ENCODE measurements around the gene JOSD2. TPM values are rescaled to one million over a fixed set of nuclear protein-coding genes. Genes with fewer than 3 reads are reported as not detected.

JOSD2 gene
- total RNA-seq, 1 donor from 2014 or later: 18.9 TPM

DNA sequence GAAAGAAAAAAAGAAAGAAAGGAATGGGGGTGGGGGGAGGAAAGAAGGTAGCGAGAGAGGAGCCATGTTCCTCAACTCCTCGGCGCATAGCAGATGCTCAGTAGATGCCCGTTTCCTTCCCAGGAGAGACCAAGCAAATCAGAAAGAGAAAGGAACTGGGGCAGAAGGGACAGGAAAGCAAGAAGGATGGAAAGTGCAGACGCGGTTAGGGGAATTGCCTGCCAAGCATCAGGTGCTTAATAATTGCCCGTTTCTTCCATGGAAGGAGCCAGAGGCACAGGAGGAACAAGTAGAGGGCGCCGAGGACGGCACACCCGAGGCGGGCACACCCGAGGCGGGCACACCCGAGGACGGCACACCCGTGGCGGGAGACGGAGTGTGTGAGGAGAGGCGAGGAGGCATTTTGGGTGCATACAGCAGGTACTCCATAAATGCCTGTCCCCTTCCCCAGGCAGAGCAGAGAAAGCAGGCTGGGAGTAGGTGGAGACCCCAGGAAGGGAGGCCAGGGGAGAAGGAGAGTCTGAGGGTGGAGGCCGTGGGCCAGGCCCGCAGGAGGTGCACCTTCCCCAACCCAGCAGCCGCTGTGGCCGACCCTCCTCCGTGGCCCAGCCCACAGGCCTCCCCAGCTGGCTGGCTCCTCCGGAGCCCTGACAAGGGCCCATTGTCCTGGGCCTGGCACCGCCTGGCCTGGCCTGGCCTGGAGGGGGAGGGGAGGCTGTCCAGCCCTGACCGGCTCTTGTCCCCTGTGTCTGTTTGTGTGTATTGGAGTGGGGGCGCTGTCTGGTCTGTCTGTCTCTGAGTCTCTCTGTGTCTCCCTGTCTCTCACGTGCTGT is 14.6 kb downstream of the JOSD2 start:
- DNase-seq (ENCODE audit: low read depth in 2 of 2): no peak

DNA sequence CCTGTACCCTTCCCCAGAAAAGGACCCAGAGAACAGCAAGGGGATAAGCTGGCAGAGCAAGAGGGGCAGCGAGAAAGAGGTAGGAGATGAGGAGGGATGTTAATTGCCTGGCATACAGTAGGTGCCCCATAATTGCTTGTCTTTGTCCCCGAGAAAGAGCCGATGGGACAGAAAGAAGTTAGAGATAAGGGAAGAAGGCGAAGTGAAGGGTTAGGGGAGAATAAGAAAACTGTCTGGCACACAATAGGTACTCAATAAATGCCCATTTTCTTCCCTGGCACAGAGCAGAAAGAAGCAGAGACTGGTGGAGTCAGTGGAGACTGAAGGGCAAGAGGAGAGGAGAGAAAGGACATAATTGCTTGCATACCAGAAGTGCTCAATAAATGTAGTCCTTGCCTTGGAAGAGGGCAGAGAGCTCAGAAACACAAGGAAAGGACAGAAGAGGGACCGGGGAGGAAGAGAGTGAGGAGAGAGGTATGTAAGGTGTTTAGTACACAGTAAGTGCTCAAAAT is 15.9 kb downstream of the JOSD2 start:
- DNase-seq (ENCODE audit: low read depth in 2 of 2): no peak

DNA sequence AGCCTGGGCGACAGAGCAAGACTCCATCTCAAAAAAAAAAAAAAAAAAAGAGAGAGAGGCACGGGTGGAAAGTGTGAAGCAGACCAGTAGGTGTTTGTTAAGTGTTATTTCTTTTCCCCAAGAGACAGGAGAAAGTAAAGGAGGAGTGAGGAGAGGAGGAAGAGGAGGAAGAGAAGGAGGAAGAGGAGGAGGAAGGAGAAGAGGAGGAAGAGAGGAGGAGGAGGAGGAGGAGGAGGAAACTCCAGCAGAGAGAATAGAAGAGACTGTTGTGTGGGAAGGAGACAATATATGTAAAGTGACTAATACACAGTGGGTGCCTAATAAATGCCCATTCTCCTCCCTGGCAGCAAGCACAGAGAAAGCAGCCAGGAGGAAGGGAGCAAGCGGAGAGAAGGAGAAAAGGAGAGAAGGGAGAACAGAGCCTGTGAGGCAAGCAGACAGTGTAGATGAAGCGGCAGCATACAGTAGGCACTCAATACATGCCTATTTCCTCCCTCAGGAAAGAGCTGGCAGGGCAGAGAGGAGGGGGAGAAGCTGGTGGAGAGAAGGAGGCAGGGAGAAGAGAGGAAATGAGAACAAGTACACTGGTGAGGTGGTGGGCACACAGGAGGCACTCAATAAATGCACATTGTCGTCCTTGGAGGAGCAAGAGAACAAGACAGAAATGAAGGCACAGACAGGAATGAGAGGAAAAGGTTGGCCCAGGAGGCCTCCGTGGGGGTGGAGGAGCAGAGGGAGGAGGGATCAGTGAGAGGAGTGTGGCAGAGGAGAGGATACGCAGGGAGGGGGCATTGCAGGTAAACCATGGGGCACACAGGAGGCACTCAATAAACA is 16.6 kb downstream of the JOSD2 start:
- no peak for DNase-seq (ENCODE audit: low read depth in 2 of 2)

DNA sequence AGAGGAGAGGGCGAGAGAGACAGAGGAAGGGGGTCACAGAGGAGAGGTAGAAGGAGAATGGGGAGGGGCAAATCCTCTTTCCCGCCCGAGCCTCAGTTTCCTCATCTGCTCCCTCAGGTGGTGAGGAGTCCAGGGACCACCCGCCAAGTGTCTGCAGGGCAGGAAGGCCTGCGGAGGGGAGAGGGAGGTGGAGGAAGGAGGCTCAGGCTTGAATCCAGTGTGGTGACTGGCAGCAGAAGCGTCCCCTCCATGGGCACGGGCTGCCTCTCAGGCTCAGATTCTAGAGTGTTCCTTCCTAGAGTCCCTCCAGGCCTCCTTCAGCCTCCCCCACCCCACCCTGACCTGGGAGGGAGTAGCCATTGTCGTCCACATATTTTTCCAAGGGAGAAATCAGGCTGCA is 17.8 kb downstream of the JOSD2 start:
- DNase-seq (ENCODE audit: low read depth in 2 of 2): no peak

DNA sequence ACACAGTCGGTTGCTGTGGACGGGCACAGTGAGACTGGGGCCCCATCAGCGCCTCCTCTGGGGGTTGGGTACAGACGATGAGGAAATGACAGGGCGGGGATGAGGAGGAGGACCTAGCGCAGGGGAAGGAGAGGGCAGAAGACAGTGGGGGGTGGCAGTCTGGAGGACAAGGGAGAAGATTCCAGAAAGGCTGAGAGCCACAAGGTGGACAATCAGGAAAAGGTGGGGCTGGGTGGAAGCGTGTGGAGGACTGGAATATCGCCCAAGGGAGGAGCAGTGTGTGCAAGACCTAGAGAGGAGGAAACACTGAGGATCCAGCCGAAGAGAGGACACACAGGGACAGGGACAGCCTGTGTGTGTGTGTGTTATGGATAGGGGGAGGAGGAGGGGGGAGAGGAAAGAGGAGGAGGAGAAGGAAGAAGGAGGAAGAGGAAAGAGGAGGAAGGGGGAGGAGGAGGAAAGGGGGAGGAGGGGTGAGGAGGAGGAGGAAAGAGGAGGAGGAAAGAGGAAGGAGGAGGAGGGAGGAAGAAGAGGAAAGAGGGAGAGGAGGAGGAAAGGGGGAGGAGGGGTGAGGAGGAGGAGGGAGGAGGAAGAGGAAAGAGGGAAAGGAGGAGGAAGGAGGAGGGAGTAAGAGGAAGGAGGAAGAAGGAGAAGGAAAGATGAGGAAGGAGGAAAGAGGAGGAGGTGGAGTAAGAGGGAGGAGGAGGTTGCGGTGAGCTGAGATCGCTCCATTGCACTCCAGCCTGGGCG is 18.5 kb downstream of the JOSD2 start:
- DNase-seq (ENCODE audit: low read depth in 2 of 2): no peak

DNA sequence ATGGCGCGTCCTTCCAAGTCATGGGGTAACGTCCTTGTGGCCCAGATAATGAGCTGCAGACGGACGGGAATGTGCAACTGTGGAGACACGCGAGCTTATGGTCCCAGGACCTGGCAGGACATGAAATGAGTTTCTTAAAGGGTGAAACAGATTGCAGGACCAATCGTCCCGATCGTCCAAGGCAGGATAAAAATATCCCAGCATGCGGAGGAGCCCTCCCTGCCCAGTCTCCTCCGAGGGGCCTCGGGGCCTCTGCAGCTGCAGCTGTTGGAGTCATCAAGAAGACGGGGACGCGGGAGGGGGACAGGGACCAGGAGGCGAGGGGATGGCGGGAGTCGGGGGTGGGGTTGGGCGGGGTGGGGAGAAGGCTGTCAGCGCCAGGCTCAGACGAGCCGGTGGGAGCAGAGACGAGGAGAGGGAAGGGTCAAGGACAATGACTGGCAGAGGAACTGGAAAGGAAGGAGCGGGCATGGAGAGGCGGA is 20.0 kb downstream of the JOSD2 start:
- no peak for DNase-seq (ENCODE audit: low read depth in 2 of 2)

DNA sequence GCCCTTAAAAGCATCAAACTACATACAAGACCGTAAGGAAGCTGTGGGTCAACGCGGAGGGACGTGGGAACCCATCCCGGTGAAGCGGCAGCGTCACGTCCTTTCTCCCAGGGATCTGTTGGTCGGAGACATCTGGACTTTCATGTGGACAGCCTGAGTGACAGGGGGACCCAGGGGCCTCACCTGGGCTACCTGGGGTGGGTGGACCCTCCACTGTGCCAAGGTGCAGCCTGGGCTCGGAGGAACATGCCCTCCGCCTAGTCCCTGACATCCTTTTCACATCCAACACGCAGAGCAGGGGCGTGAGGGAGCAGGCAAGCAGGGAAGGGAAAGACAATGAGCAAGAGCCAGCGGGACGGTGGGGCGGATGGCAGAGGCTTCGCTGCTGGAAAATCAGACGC is 20.6 kb downstream of the JOSD2 start:
- no peak for DNase-seq (ENCODE audit: low read depth in 2 of 2)

DNA sequence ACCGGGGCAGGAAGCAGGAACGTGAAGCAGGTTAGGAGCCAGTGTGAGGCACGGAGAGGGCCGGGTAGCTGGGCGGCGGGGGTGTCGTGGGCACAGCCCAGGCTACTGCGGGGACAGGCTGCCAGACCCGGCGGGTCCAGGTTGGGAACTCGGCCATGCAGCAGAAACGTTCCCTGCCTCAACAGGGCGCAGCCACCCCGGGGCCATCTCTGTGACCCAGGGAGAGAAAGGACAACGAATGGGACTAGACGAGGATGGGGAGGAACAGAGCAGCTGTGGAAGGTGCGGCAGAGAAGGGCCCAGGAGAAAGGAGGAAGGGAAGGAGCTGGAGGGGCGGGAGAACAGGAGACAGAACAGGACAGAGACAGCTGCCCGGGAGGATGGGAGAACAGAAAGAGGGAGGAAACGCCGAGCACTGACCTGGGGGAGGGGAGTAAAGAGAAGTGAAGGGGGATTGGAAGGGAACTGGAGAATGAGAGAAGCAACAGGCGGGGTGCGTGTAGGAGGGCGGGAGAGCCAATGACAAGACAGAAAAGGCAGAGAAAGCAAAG is 21.5 kb downstream of the JOSD2 start:
- DNase-seq (ENCODE audit: low read depth in 2 of 2): no peak

DNA sequence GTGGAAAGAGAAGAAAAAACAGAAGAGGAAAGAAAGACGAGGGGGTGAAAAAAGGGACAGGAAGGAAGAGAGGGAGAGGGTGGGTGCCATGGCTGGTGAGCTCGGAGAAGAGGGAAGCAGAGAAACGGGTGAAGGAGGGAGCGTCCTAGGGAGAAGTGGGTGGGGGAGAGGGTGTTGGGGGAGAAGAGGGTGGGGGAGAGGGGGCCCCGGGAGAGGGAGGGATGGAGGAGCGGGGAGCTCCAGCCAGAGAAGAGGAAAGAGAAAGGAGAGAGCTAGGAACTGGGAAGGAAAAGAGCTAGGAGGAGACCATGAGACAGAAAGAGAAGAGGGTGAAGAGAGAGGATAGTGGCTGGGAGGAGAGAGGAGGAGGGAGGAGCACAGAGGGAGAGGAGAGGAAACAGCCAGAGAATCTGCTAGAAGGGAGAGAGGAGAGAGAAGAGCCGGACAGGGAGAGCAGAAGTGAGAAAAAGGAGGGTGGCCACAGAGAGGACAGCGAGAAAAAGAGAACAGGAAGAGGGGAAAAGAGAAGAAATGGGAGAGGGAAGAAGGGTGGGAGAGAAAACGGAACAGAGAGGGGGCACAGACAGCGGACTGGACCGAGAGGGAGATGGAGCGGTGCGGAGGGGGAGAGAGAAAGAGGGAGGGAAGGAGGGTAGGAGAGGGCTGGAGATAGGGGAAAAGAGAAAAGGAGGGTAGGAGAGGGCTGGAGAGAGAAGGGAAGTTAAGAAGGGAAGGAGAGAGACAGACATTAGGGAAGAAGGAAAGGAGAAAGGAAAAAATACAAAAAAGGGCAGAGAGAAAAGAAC is 22.4 kb downstream of the JOSD2 start:
- DNase-seq (ENCODE audit: low read depth in 2 of 2): no peak

DNA sequence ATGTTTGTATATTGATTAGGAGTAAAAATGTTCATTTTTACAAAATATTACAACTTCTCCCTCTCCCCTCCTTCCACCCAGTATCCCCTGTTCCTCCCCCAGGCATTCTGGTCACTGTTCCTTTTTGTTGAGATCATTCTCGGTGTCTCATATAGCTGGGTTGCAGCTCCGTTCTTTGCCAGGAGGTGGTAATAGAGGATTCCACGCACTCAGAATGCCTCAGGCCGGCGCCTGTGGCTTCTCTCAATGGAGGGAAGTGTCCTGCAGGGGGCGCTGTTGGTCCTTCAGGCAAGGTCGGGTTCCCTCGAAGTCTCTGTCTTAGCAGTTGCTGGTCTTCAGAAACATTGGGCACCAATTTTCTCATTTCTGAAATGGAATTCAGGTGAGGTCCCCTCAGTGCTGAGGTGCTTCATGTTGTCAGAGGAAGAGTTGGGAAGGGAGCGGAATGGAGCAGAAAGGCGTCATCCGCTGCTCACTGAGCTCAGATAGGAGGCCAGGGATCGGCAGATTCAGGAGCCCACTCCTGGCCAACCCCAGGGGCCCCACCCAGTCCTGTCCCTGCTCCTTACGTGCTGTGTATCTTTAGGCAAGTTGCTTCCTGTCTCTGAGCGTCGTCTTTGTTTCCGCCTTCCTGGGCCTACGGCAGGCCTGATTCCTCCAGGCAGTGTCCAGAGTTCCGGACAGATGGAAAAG is 24.0 kb downstream of the JOSD2 start:
- peak; percentile 12 to 37 for DNase-seq (ENCODE audit: low read depth in 2 of 2)

DNA sequence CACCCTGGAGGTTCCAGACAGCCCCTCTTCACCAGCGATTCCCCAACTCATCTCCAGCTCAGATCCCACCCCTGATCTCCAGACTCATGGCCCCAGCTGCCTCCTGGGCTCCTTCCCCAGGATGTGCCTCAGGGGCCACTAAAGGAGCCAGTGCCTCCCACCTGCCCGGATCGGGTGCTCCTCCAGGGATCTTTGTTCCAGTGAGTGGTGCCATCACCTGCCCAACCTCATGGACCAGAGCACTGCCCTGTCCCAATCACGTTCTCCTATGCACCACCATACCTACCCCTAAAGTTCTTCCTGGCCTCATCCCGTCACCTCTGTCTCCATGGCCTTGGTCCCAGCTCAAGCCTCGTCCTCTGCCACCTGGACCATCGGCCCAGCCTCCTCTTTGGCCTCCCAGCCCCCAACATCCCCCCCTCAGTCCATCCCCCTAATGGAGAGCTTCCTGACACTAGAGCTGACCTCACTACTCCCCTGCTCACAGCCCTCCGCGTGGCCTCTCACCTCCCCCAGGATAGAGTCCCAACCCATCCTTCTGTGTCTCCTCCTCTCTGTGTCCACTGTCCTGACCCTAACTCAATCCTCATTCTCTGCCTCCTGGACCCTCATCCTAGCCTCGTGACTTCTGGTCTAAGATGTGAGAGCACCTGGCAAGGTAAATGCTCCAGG is 25.6 kb downstream of the JOSD2 start:
- DNase-seq (ENCODE audit: low read depth in 2 of 2): no peak

DNA sequence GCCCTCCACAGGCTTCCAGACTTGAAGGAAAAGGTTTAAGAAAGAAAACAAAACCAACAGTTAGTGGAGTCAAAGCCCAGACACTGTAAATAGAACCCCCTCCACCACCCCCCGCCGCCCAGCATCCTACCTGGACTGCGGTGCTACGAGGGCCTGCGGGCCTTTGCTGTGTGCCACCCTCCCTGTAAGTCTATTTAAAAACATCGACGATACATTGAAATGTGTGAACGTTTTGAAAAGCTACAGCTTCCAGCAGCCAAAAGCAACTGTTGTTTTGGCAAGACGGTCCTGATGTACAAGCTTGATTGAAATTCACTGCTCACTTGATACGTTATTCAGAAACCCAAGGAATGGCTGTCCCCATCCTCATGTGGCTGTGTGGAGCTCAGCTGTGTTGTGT is 28.1 kb downstream of the JOSD2 start:
- no peak for DNase-seq (ENCODE audit: low read depth in 2 of 2)

DNA sequence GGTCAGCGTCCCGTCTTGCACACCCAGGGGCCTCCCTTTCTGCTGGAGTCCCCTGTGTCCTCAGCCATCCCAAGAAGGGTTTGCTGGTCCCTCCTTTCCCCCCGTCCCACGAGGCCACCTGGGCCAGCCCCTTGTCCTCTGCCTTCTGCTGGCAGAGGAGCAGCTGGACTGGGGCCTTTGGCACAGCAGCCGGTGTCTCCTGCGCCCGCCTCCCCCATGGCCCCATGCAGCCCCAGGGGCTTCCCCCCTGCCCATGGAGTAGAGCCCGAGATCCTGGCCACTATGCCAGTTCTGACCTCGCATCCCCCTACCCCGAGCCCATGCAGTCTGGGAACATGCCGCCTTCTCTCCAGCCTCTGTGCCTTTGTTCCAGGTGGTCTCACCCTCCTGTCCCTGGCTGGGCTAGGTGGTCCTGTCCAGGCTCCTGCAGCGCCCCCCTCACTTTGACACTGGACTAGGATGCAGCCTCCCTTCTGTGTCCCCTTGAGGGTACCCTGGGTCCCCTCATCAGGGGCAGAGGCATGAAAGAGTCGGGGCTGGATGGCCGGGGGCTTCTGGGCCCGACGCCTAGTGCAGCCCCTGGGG is 28.6 kb downstream of the JOSD2 start:
- no peak for DNase-seq (ENCODE audit: low read depth in 2 of 2)

DNA sequence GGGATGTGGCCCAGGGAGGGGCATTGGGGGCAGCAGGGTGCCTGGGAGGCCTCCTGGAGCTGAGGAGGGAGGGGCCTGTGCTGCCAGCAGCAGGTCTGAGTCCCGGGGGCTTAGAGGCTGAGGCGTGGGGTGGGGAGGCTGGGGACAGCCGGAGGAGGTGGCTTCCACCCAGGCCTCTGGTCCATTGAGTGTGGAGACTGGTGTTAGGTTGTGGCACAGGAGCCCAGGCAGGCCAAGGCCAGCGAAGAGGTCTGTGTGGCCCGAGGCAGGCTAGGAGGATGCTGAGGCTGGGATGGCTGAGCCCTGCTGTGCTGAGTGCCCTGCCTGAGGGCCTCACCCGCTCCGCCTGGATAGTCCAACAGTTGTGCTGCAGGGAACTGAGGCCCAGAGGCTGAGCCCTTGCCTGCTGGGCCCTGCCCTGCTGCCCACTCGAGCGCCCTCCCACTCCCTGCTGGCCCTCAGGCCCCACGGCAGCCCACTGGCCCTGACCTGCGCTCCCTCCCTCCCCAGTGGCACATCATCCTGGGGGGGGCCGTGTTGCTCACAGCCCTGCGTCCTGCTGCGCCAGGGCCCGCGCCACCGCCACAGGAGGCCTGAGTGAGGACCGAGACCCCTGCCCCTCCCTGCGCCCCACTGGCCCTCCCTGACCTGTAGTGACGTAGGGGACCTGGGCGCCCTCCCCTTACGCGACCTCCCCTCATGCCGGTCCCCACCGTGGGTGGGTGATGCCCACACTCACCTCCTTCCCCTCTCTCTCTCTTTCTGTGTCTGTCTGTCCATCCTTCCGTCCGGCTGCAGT is 29.4 kb downstream of the JOSD2 start:
- no peak for DNase-seq (ENCODE audit: low read depth in 2 of 2)

DNA sequence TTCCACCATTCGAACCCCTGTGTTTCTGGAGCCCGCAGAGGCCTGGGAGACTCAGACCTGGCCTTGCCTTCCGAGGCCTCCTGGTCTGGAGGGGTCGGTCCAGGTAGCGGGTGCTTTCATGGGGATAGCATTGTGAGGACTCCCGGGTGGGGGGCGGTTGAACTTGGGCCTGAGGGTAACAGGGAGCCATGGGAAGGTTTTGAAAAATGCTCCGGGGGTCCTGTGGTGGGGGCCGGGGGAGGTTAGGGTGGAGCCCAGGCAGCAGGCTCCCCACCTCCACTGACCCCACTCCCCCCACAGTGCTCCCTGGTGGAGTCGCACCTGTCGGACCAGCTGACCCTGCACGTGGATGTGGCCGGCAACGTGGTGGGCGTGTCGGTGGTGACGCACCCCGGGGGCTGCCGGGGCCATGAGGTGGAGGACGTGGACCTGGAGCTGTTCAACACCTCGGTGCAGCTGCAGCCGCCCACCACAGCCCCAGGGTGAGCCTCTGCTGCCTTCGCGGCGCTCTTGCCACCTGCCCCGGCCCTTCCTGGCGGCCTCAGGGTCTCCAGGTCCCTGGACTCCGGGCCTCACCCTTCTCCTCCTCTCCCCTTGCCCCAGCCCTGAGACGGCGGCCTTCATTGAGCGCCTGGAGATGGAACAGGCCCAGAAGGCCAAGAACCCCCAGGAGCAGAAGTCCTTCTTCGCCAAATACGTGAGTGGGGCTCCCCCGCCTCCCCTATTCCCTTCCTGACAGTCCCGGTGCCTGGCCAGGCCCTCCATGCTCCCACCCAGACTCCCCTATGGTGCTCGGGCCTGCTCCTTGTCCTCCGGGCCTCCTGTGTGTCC is 30.5 kb downstream of the JOSD2 start:
- no peak for DNase-seq (ENCODE audit: low read depth in 2 of 2)

DNA sequence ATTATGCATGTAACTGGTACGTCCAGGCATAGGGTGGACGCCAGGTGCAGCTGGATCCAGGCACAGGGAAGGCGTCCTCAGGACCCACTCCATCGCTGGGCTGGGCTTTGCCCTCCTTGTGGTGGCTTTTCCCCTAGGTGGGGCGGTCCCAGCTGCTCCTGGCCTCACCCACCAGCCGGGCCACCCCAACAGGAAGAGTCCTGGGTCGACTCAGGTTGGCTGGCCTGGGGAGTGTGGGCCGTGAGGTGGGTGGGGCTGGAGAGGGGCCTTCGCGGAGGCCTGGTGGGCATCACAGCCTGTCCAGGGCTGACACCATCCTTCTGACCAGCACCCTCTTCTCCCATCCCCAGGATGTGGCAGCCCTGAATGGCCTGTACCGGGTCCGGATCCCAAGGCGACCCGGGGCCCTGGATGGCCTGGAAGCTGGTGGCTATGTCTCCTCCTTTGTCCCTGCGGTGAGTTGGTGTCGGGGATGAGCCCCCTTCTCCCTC is 31.2 kb downstream of the JOSD2 start:
- DNase-seq (ENCODE audit: low read depth in 2 of 2): no peak

Data from dermis microvascular lymphatic vessel endothelial cell (primary cell).